ENCODE data around the gene TGM2.

DNA sequence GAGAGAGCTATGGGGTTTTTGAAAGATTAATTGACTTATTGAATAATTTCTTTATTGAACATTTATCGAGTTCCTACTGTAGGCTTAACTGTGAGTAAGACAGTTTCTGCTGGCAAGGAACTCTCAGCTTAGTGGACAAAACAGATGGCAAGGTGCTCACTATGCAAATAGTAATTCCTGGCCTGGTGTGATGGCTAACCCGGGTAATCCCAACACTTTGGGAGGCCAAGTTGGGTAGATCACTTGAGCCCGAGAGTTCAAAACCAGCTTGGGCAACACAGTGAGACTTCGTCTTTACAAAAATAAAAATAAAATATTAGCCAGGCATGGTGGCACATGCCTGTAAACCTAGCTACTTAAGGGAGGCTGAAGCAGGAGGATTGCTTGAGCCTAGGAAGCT, 13.5 kb upstream of the TGM2 start:
- TF ChIP-seq CTCF (IDR thresholded peaks at IDR 0.05; ENCODE audit: low read depth, low read length) (no peak), EZH2phosphoT487 (IDR thresholded peaks at IDR 0.05; ENCODE audit: low read depth) (no peak)
